Parathyroid adenoma (tissue), 2 donors: ENCODE results near the gene SUPT3H.

ENCODE experiments used
- H2AFZ ChIP-seq: fragments of 300-600 bp; sonication (generic); one replicate; pipeline ENCODE4 v1.7.0; 2017; ENCODE audit warnings: antibody characterized with exemption, mild to moderate bottlenecking
- H3K27ac ChIP-seq: fragments of 300-600 bp; sonication (generic); one replicate; pipeline ENCODE4 v1.7.0; 2017
- H3K27me3 ChIP-seq: fragments of 300-600 bp; sonication (generic); one replicate; pipeline ENCODE4 v1.7.0; 2017; ENCODE audit warnings: low read length; ENCODE audit not compliant: control insufficient read depth, insufficient read depth
- H3K36me3 ChIP-seq: fragments of 300-600 bp; sonication (generic); one replicate; pipeline ENCODE4 v1.7.0; 2017; ENCODE audit warnings: low read length; ENCODE audit not compliant: control insufficient read depth, insufficient read depth
- H3K4me1 ChIP-seq: fragments of 300-600 bp; sonication (generic); one replicate; pipeline ENCODE4 v1.7.0; 2017; ENCODE audit warnings: control low read depth
- H3K4me2 ChIP-seq: fragments of 300-600 bp; sonication (generic); one replicate; pipeline ENCODE4 v1.7.0; 2017; ENCODE audit warnings: low read length
- H3K4me3 ChIP-seq: fragments of 300-600 bp; sonication (generic); one replicate; pipeline ENCODE4 v1.7.0; 2017; ENCODE audit warnings: low read depth, low read length
- H3K79me2 ChIP-seq: fragments of 300-600 bp; sonication (generic); one replicate; pipeline ENCODE4 v1.7.0; 2017; ENCODE audit warnings: control low read depth
- H3K9ac ChIP-seq: fragments of 300-600 bp; sonication (generic); one replicate; pipeline ENCODE4 v1.7.0; 2017; ENCODE audit warnings: mild to moderate bottlenecking
- H3K9me3 ChIP-seq: fragments of 300-600 bp; sonication (generic); one replicate; pipeline ENCODE4 v1.7.0; 2017; ENCODE audit warnings: low read length; ENCODE audit not compliant: control insufficient read depth
- CTCF ChIP-seq: fragments of 300-600 bp; sonication (generic); IDR thresholded peaks from one replicate; pipeline ENCODE4 v1.7.0; 2017; ENCODE audit warnings: antibody characterized with exemption, mild to moderate bottlenecking
- donor health status: primary hyperparathyroidism.

SUPT3H gene

GRCh38 chr6:44965708-44966107, 412.0 kb downstream of the SUPT3H start:
- Histone ChIP-seq H3K4me3 (no peak overlapping the region), H3K4me1 (no peaks in the 10 kb centered on the region), H3K36me3 (no peaks in the 10 kb centered on the region), H3K4me2 (no peak overlapping the region), H3K9me3 (no peaks in the 10 kb centered on the region), H3K27ac (no peak overlapping the region), H3K79me2 (no peaks in the 10 kb centered on the region), H2AFZ (no peak overlapping the region), H3K27me3 (no peaks in the 10 kb centered on the region), H3K9ac (no peak overlapping the region)
- TF ChIP-seq CTCF, result no peak

GRCh38 chr6:44960898-44961297, 416.8 kb downstream of the SUPT3H start:
- no peak overlapping the region for H3K27ac ChIP-seq
- H3K36me3 ChIP-seq, result no peaks in the 10 kb centered on the region
- no peak overlapping the region for H3K4me3 ChIP-seq
- no peaks in the 10 kb centered on the region for H3K79me2 ChIP-seq
- no peak overlapping the region for H3K4me2 ChIP-seq
- H3K27me3 ChIP-seq, result no peaks in the 10 kb centered on the region
- no peaks in the 10 kb centered on the region for H3K4me1 ChIP-seq
- no peak for TF ChIP-seq CTCF
- no peaks in the 10 kb centered on the region for H3K9me3 ChIP-seq
- H3K9ac ChIP-seq, result no peak overlapping the region
- no peak overlapping the region for H2AFZ ChIP-seq

GRCh38 chr6:44959651-44960050, 418.1 kb downstream of the SUPT3H start:
- TF ChIP-seq CTCF, result no peak
- H3K79me2 ChIP-seq, result no peaks in the 10 kb centered on the region
- H2AFZ ChIP-seq, result no peak overlapping the region
- no peak overlapping the region for H3K27ac ChIP-seq
- H3K4me1 ChIP-seq, result no peaks in the 10 kb centered on the region
- H3K9me3 ChIP-seq, result no peaks in the 10 kb centered on the region
- H3K9ac ChIP-seq, result no peak overlapping the region
- H3K27me3 ChIP-seq, result no peaks in the 10 kb centered on the region
- H3K4me2 ChIP-seq, result no peak overlapping the region
- H3K36me3 ChIP-seq, result no peaks in the 10 kb centered on the region
- no peak overlapping the region for H3K4me3 ChIP-seq

GRCh38 chr6:44957156-44957555, 420.6 kb downstream of the SUPT3H start:
- no peaks in the 10 kb centered on the region for H3K9me3 ChIP-seq
- no peak overlapping the region for H3K4me2 ChIP-seq
- H3K4me1 ChIP-seq, result no peaks in the 10 kb centered on the region
- H3K79me2 ChIP-seq, result no peaks in the 10 kb centered on the region
- no peaks in the 10 kb centered on the region for H3K27me3 ChIP-seq
- no peak overlapping the region for H3K27ac ChIP-seq
- H3K9ac ChIP-seq, result no peak overlapping the region
- no peak overlapping the region for H2AFZ ChIP-seq
- no peak overlapping the region for H3K4me3 ChIP-seq
- no peak for TF ChIP-seq CTCF
- no peaks in the 10 kb centered on the region for H3K36me3 ChIP-seq

- Histone ChIP-seq H3K27me3 (no peaks in the 10 kb centered on the region), H3K4me1 (no peaks in the 10 kb centered on the region), H3K36me3 (no peaks in the 10 kb centered on the region), H3K4me2 (no peak overlapping the region), H3K9me3 (no peaks in the 10 kb centered on the region), H3K9ac (no peak overlapping the region), H3K27ac (no peak overlapping the region), H2AFZ (no peak overlapping the region), H3K4me3 (no peak overlapping the region), H3K79me2 (no peaks in the 10 kb centered on the region)
- no peak for TF ChIP-seq CTCF
Observed at GRCh38 chr6:44956396-44956795, 421.3 kb downstream of the SUPT3H start.
